ENCODE data around the gene AGRN. TPM values are rescaled to one million over a fixed set of nuclear protein-coding genes. Genes with fewer than 3 reads are reported as not detected.
A peak's percentile ranks its signal among the peaks of the same experiment; 100 is the strongest.

AGRN gene
- total and polyA plus RNA-seq, 8 donors = 40.5 to 166 (median 71.4) TPM

- no peak overlapping the region for H3K27ac ChIP-seq
- H3K36me3 ChIP-seq = no peaks in the 10 kb centered on the region
- no peaks in the 10 kb centered on the region for H3K27me3 ChIP-seq
- no peaks in the 10 kb centered on the region for H3K9me3 ChIP-seq
- no peak for TF ChIP-seq CTCF (IDR thresholded peaks at IDR 0.05)
- FAIRE-seq = no peak
- intact Hi-C loops (cut with DNase I) = no loop called here
- 70 to 81% methylated on average over 44 to 56 of the region's 56 CpGs for WGBS, 2 donors
- H3K4me3 ChIP-seq = no peak overlapping the region
- no peak for ATAC-seq
- no peaks in the 10 kb centered on the region for H3K4me1 ChIP-seq
- DNase-seq = peak in 1 of 6 donors; percentile 49
These were observed 51.8 kb downstream of the AGRN start for GRCh38 chr1:1071486-1072298.

GRCh38 chr1:1072299-1072848 is 52.5 kb downstream of the AGRN start:
- H3K27me3 ChIP-seq = no peaks in the 10 kb centered on the region
- WGBS, 2 donors = 61 to 68% methylated on average over 17 to 21 of the region's 21 CpGs
- no peak overlapping the region for H3K4me3 ChIP-seq
- intact Hi-C loops (cut with DNase I) = no loop called here
- no peaks in the 10 kb centered on the region for H3K4me1 ChIP-seq
- ATAC-seq (no peak), FAIRE-seq (no peak), DNase-seq (peak in 1 of 6 donors; percentile 21)
- no peak overlapping the region for H3K27ac ChIP-seq
- no peaks in the 10 kb centered on the region for H3K36me3 ChIP-seq
- no peaks in the 10 kb centered on the region for H3K9me3 ChIP-seq
- no peak for TF ChIP-seq CTCF (IDR thresholded peaks at IDR 0.05)

GRCh38 chr1:1072849-1073742 is 53.2 kb downstream of the AGRN start:
- no peaks in the 10 kb centered on the region for H3K9me3 ChIP-seq
- 65 to 76% methylated on average over 25 to 28 of the region's 28 CpGs for WGBS, 2 donors
- H3K4me1 ChIP-seq = no peaks in the 10 kb centered on the region
- TF ChIP-seq CTCF (IDR thresholded peaks at IDR 0.05) = no peak
- no peaks in the 10 kb centered on the region for H3K27me3 ChIP-seq
- peak overlapping the region in 1 of 4 donors; percentile 41 for H3K27ac ChIP-seq
- intact Hi-C loops (cut with DNase I) = no loop called here
- ATAC-seq = no peak
- H3K36me3 ChIP-seq = no peaks in the 10 kb centered on the region
- peak in 2 of 6 donors; percentile 27 to 64 for DNase-seq
- FAIRE-seq = no peak
- no peak overlapping the region for H3K4me3 ChIP-seq

GRCh38 chr1:1073743-1074587 is 54.0 kb downstream of the AGRN start, which contains the start of gene RNF223:
TSS of gene RNF223 (minus strand) at chr1:1074306. CDS start at chr1:1072566, 1,740 bp downstream.
- Histone ChIP-seq H3K36me3 (no peaks in the 10 kb centered on the region), H3K27me3 (no peaks in the 10 kb centered on the region), H3K9me3 (no peaks in the 10 kb centered on the region), H3K27ac (peak within 1 kb of the TSS in 2 of 4 donors; percentile 35 to 41), H3K4me1 (no peaks in the 10 kb centered on the region), H3K4me3 (no peak within 1 kb of the TSS)
- intact Hi-C loops (cut with DNase I) = no loop called here
- 32 to 38% methylated on average over 33 to 35 of the region's 35 CpGs for WGBS, 2 donors
- DNase-seq (peak in 3 of 6 donors; percentile 48 to 83 (median 69)), FAIRE-seq (no peak), ATAC-seq (peak; percentile 23 to 55 (median 44))
- TF ChIP-seq CTCF (IDR thresholded peaks at IDR 0.05) = no peak

All from pancreas (tissue), 10 donors.